HG03432 (cell line): ENCODE measurements around the gene SORBS1.

Source experiments
- ATAC-seq: cut with Tn5 transposase; IDR thresholded peaks from one replicate; pipeline ENCODE4 v1.9.1; 2021; ENCODE audit warnings: mild to moderate bottlenecking, moderate library complexity; ENCODE audit not compliant: unreplicated experiment

The SORBS1 gene

GRCh38 chr10:95442341-95442740, 118.8 kb downstream of the SORBS1 start:
- no peak for ATAC-seq

GRCh38 chr10:95441547-95441923, 119.6 kb downstream of the SORBS1 start:
- peak; percentile 33 for ATAC-seq

- ATAC-seq = peak; percentile 87
Observed at GRCh38 chr10:95440756-95441546, 120.2 kb downstream of the SORBS1 start.

GRCh38 chr10:95440038-95440725, 121.0 kb downstream of the SORBS1 start:
- ATAC-seq = no peak

- no peak for ATAC-seq
Observed at GRCh38 chr10:95438781-95439180, 122.4 kb downstream of the SORBS1 start.

- ATAC-seq = no peak
Observed at GRCh38 chr10:95437669-95438068, 123.5 kb downstream of the SORBS1 start.

GRCh38 chr10:95435548-95436279, 125.5 kb downstream of the SORBS1 start:
- ATAC-seq = no peak

GRCh38 chr10:95434583-95434982, 126.6 kb downstream of the SORBS1 start:
- ATAC-seq = no peak

- peak; percentile 72 for ATAC-seq
Observed at GRCh38 chr10:95431900-95432342, 129.2 kb downstream of the SORBS1 start.

- peak; percentile 82 for ATAC-seq
Observed at GRCh38 chr10:95430231-95430951, 130.8 kb downstream of the SORBS1 start.

- ATAC-seq = no peak
Observed at GRCh38 chr10:95429639-95430038, 131.5 kb downstream of the SORBS1 start.

- ATAC-seq = no peak
Observed at GRCh38 chr10:95428701-95429100, 132.5 kb downstream of the SORBS1 start.

- ATAC-seq = no peak
Observed at GRCh38 chr10:95426482-95426881, 134.7 kb downstream of the SORBS1 start.

GRCh38 chr10:95425592-95426465, 135.3 kb downstream of the SORBS1 start:
- no peak for ATAC-seq

- no peak for ATAC-seq
Observed at GRCh38 chr10:95423164-95424005, 137.8 kb downstream of the SORBS1 start.

GRCh38 chr10:95422233-95422632, 138.9 kb downstream of the SORBS1 start:
- ATAC-seq = no peak

GRCh38 chr10:95421782-95422181, 139.4 kb downstream of the SORBS1 start:
- ATAC-seq = no peak

- ATAC-seq = no peak
Observed at GRCh38 chr10:95419399-95419798, 141.8 kb downstream of the SORBS1 start.

- no peak for ATAC-seq
Observed at GRCh38 chr10:95416973-95417372, 144.2 kb downstream of the SORBS1 start.
